ENCODE measurements around the gene SAPCD2.
A peak's percentile ranks its signal among the peaks of the same experiment; 100 is the strongest.
"Not testable (repeated sequence)": the region's sequence is repeated elsewhere in the genome, so short reads cannot be mapped to it uniquely, and the experiment has no call there.

The SAPCD2 gene

GRCh38 chr9:137070201-137070905 is at the start of gene SAPCD2:
SAPCD2 (minus strand) TSS chr9:137070557; CDS start chr9:137070460, 97 bp downstream.
- peak; percentile 86 to 89 for DNase-seq

GRCh38 chr9:137118092-137118603 is 47.8 kb upstream of the SAPCD2 start:
- not testable (repeated sequence) for DNase-seq

- no peak for DNase-seq
Measured at GRCh38 chr9:137117269-137117731, 46.9 kb upstream of the SAPCD2 start.

- DNase-seq, result no peak
Measured at GRCh38 chr9:137116728-137117127, 46.4 kb upstream of the SAPCD2 start.

GRCh38 chr9:137116027-137116507 is 45.7 kb upstream of the SAPCD2 start:
- DNase-seq, result no peak

- no peak for DNase-seq
Measured at GRCh38 chr9:137115394-137116026, 45.2 kb upstream of the SAPCD2 start.

GRCh38 chr9:137114613-137115393 is 44.4 kb upstream of the SAPCD2 start, which contains the start of gene DPP7:
DPP7 (minus strand) TSS chr9:137114733; CDS start chr9:137114713, 20 bp downstream.
- peak; percentile 70 to 82 for DNase-seq

- DNase-seq, result no peak
Measured at GRCh38 chr9:137114220-137114612, 43.9 kb upstream of the SAPCD2 start.

GRCh38 chr9:137113385-137114159 is 43.2 kb upstream of the SAPCD2 start:
- DNase-seq, result peak in 1 of 2 donors; percentile 32

- no peak for DNase-seq
Measured at GRCh38 chr9:137112564-137113384, 42.4 kb upstream of the SAPCD2 start.

GRCh38 chr9:137111788-137112563 is 41.6 kb upstream of the SAPCD2 start:
- DNase-seq, result no peak

GRCh38 chr9:137110911-137111787 is 40.8 kb upstream of the SAPCD2 start:
- no peak for DNase-seq

- no peak for DNase-seq
Measured at GRCh38 chr9:137110147-137110910, 40.0 kb upstream of the SAPCD2 start.

GRCh38 chr9:137109250-137110146 is 39.1 kb upstream of the SAPCD2 start:
- DNase-seq, result no peak

GRCh38 chr9:137108608-137109249 is 38.4 kb upstream of the SAPCD2 start:
- DNase-seq, result no peak

- DNase-seq, result no peak
Measured at GRCh38 chr9:137107982-137108381, 37.6 kb upstream of the SAPCD2 start.

- no peak for DNase-seq
Measured at GRCh38 chr9:137107312-137107921, 37.1 kb upstream of the SAPCD2 start.

Measured in CD4-positive, alpha-beta T cell treated with Interferon alpha-2 for 1 hour (primary cell).